Subcutaneous adipose tissue (tissue), 4 donors: Measurements from ENCODE around the gene CNOT6. TPM values are rescaled to one million over a fixed set of nuclear protein-coding genes. Genes with fewer than 3 reads are reported as not detected.

Source experiments
- CTCF ChIP-seq: fragments of 450-650 bp; IDR thresholded peaks from one replicate; pipeline ENCODE4 v1.5.1; 2016; ENCODE audit warnings: low read depth, mild to moderate bottlenecking, control low read depth, antibody characterized with exemption, moderate library complexity
- total RNA-seq, 4 donors: library from RNA; depleted of rRNA; stranded (reverse); fragments of >200 nt; gene quantifications; one replicate each; pipeline ENCODE4 v1.1.0, GENCODE V29; 2016

The CNOT6 gene
- 10 to 100 TPM in 3 of 4 donors, 1 to 10 TPM in 1; 9.7 to 19.9 (median 11.0) TPM for total RNA-seq

- TF ChIP-seq CTCF: no peak
Measured at GRCh38 chr5:180494060-180494509, at the start of gene CNOT6. Gene CNOT6 (plus strand): TSS chr5:180494379. CDS start chr5:180529277, 34,898 bp downstream.

- no peak for TF ChIP-seq CTCF
Measured at GRCh38 chr5:180454752-180455151, 39.4 kb upstream of the CNOT6 start.

- TF ChIP-seq CTCF: no peak
Measured at GRCh38 chr5:180455872-180456271, 38.3 kb upstream of the CNOT6 start.

- no peak for TF ChIP-seq CTCF
Measured at GRCh38 chr5:180456792-180457191, 37.4 kb upstream of the CNOT6 start.

GRCh38 chr5:180460834-180461233 lies 33.3 kb upstream of the CNOT6 start:
- no peak for TF ChIP-seq CTCF

- no peak for TF ChIP-seq CTCF
Measured at GRCh38 chr5:180461303-180461702, 32.9 kb upstream of the CNOT6 start.

GRCh38 chr5:180463216-180463900 lies 30.8 kb upstream of the CNOT6 start:
- no peak for TF ChIP-seq CTCF
